ENCODE data around the gene ROR2.

GRCh38 chr9:91868732-91869391 lies 81.2 kb downstream of the ROR2 start:
- TF ChIP-seq CTCF (IDR thresholded peaks at IDR 0.05; ENCODE audit: extremely low read depth in 1 of 2, insufficient read depth in 1 of 2, low read depth in 1 of 2, low read length in 2 of 2) (no peak), POLR2AphosphoS5 (IDR thresholded peaks at IDR 0.05; ENCODE audit: insufficient read depth, low read depth, low read length) (no peak), MYC (IDR thresholded peaks at IDR 0.05; ENCODE audit: low read depth, low read length) (no peak), EZH2 (IDR thresholded peaks at IDR 0.05; ENCODE audit: borderline replicate concordance, low read depth, low read length, severe bottlenecking) (no peak)

Measured in endothelial cell of umbilical vein (primary cell).